GM06990 (cell line): ENCODE results near the gene MED14.

Experiments used
- DNase-seq: peaks from one replicate; pipeline ENCODE4 v3.0.0-alpha.2; 2011; ENCODE audit not compliant: insufficient read length; ENCODE audit errors: extremely low read depth
- H3K27me3 ChIP-seq: replicated peaks from 2 replicates; pipeline ENCODE4 v1.6.0; 2011; ENCODE audit warnings: low read length; ENCODE audit not compliant: control insufficient read depth, insufficient read depth
- H3K36me3 ChIP-seq: 2 replicates; pipeline ENCODE4 v1.5.1; 2011; ENCODE audit warnings: low read length; ENCODE audit not compliant: control insufficient read depth, insufficient read depth
- H3K4me3 ChIP-seq: replicated peaks from 2 replicates; pipeline ENCODE4 v1.5.1; 2011; ENCODE audit warnings: low read depth, mild to moderate bottlenecking, control low read depth, low read length
- TF ChIP-seq, protein P1 (sequence below): IDR thresholded peaks from 2 replicates; pipeline ENCODE4 v1.5.1; 2011; ENCODE audit warnings: low read length, control low read depth, mild to moderate bottlenecking, inconsistent platforms; ENCODE audit not compliant: insufficient read depth, poor library complexity, severe bottlenecking

The MED14 gene

DNA sequence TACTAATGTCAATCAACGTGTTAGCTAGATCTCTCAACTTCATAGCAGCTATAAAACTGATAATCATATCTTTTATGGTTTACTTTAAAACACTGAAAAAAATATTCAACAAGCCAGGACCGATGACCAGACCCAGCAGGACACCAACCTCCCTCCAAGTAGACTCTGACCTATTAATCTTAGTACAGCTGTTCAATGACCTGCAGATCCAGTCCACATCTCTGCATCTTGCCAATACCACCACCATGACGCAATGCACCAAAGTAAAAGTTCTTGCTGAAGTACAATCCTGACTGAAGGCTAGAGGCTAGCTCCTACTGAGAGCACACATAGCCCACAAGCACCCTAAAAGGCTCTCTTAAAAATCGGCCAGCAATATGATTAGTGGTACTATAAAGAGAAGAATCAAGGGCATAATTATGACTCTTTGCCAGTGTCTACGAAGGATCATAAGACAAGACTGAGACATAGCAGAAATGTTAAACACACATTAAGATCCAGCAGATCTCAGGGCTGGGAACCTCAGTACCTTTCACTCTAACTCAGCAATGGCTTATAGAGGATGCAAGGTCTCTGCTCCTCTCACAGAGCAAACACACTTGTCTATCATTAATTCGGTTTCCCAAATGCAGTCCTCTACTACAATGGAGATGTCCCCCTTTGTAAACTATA, 7.6 kb downstream of the MED14 start:
- H3K36me3 ChIP-seq: no peaks in the 10 kb centered on the region; the same call in 1 of the 2 replicates
- DNase-seq: no peak
- no peaks in the 10 kb centered on the region for H3K27me3 ChIP-seq
- H3K4me3 ChIP-seq: no peak overlapping the region
- TF ChIP-seq, protein P1, sequence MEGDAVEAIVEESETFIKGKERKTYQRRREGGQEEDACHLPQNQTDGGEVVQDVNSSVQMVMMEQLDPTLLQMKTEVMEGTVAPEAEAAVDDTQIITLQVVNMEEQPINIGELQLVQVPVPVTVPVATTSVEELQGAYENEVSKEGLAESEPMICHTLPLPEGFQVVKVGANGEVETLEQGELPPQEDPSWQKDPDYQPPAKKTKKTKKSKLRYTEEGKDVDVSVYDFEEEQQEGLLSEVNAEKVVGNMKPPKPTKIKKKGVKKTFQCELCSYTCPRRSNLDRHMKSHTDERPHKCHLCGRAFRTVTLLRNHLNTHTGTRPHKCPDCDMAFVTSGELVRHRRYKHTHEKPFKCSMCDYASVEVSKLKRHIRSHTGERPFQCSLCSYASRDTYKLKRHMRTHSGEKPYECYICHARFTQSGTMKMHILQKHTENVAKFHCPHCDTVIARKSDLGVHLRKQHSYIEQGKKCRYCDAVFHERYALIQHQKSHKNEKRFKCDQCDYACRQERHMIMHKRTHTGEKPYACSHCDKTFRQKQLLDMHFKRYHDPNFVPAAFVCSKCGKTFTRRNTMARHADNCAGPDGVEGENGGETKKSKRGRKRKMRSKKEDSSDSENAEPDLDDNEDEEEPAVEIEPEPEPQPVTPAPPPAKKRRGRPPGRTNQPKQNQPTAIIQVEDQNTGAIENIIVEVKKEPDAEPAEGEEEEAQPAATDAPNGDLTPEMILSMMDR: no peak

DNA sequence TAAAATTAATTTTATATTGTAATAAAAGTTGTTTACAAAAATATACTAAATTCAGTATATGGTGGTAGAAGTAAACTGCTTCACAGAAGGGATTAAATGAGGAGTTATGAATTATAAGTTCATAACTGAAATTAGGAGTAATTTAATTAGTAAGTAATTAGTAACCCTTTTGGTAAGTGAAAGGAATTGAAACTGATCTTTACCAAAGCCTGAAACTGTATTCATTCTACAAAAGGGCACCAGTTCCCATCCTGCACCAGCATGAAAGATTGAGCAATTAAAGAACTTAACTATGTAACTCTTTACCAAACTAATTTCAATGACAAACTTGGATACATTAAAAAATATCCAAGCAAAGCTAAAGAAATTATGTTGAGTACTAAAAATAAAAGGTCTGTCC, 8.2 kb downstream of the MED14 start:
- H3K27me3 ChIP-seq: no peaks in the 10 kb centered on the region
- H3K4me3 ChIP-seq: no peak overlapping the region
- TF ChIP-seq, protein P1: no peak
- H3K36me3 ChIP-seq: no peaks in the 10 kb centered on the region; the same call in 1 of the 2 replicates
- no peak for DNase-seq

DNA sequence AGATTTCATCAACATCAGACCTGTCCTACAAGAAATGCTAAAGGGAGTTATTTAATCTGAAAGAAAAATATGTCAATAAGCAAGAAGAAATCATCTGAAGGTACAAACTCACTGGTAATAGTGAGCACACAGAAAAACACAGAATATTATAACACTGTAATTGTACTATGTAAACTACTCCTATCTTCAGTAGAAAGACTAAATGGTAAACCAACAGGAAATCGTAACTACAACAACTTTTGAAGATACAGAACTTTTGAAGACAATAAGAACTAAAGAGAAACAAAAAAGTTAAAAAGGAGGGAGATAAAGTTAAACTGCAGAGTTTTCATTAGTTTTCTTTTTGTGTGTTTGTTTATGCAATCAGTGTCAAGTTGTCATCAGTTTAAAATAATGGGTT, 12.4 kb downstream of the MED14 start:
- no peaks in the 10 kb centered on the region; the same call in none of the 2 replicates for H3K36me3 ChIP-seq
- no peaks in the 10 kb centered on the region for H3K27me3 ChIP-seq
- H3K4me3 ChIP-seq: no peak overlapping the region
- no peak for DNase-seq
- TF ChIP-seq, protein P1: no peak

DNA sequence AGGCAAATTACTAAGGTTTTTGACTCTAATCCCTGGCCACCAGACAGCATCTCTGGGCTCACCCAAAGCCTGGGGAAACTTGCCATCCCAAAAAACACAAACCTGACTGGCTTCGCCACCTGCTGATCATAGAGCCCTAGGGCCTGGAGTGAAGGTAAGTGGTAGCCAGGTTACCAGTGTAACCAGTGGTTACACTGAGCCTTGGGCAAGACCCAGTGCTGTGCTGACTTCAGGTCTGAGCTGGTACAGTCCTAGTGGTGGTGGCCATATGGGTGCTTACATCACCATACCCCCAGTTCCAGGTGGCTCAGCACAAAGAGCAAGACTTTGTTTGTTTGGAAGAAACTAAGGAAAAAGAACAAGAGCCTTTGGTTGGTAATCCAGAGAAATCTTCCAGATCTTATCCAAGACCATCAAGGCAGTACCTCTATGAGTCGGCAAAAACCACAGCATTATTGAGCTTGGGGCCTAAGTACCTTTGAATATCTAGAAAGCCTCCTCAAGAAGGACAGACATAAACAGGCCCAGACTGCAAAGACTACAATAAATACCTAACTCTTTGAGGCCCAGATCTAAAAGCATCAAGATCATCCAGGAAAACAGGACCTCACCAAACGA, 13.7 kb downstream of the MED14 start:
- no peak for DNase-seq
- Histone ChIP-seq H3K27me3 (no peaks in the 10 kb centered on the region), H3K4me3 (no peak overlapping the region), H3K36me3 (no peaks in the 10 kb centered on the region; the same call in none of the 2 replicates)
- TF ChIP-seq, protein P1: no peak

DNA sequence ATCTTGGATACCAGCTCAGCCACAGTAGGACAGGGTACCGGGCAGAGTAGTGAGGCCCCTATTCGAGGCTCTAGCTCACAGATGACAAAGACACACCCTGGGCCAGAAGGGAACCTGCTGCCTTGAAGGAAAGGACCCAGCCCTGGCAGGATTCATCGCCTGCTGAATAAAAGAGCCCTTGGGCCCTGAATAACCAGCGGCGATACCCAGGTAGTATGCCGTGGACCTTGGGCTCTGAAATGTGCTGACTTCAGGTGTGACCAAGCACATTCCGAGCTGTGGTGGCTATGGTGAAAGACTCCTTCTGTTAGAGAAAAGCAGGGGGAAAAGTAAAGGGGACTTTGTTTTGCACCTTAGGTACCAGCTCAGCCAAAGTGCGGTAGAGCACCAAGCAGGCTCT, 14.6 kb downstream of the MED14 start:
- H3K36me3 ChIP-seq: no peaks in the 10 kb centered on the region; the same call in none of the 2 replicates
- TF ChIP-seq, protein P1: no peak

More for the DNA sequence above, 14.6 kb downstream of the MED14 start:
- no peak overlapping the region for H3K4me3 ChIP-seq
- DNase-seq: no peak
- no peaks in the 10 kb centered on the region for H3K27me3 ChIP-seq
